HS-5 (cell line): Measurements from ENCODE around the gene SCLT1.
"Not testable (repeated sequence)": the region's sequence is repeated elsewhere in the genome, so short reads cannot be mapped to it uniquely, and the experiment has no call there.

Experiments
- DNase-seq: peaks from one replicate; pipeline ENCODE4 v3.0.0-alpha.2; 2012; ENCODE audit warnings: low read depth

SCLT1 gene

GRCh38 chr4:129093191-129093920 is at the start of gene SCLT1:
SCLT1 (minus strand) TSS chr4:129093539; CDS start chr4:129093103, 436 bp downstream.
- DNase-seq, result peak; percentile 91

GRCh38 chr4:129140521-129140920 is 47.2 kb upstream of the SCLT1 start:
- no peak for DNase-seq

GRCh38 chr4:129138810-129139496 is 45.6 kb upstream of the SCLT1 start:
- DNase-seq, result no peak

GRCh38 chr4:129136433-129136832 is 43.1 kb upstream of the SCLT1 start:
- DNase-seq, result no peak

- no peak for DNase-seq
These were observed 38.0 kb upstream of the SCLT1 start for GRCh38 chr4:129131343-129131742.

- DNase-seq, result no peak
These were observed 35.8 kb upstream of the SCLT1 start for GRCh38 chr4:129129143-129129542.

GRCh38 chr4:129126614-129127013 is 33.3 kb upstream of the SCLT1 start:
- DNase-seq, result not testable (repeated sequence)

- no peak for DNase-seq
These were observed 24.4 kb upstream of the SCLT1 start for GRCh38 chr4:129117705-129118104.

GRCh38 chr4:129113919-129114318 is 20.6 kb upstream of the SCLT1 start:
- no peak for DNase-seq

GRCh38 chr4:129113434-129113833 is 20.1 kb upstream of the SCLT1 start:
- DNase-seq, result no peak

- DNase-seq, result no peak
These were observed 18.6 kb upstream of the SCLT1 start for GRCh38 chr4:129111919-129112318.

- DNase-seq, result no peak
These were observed 17.6 kb upstream of the SCLT1 start for GRCh38 chr4:129110931-129111330.

GRCh38 chr4:129109965-129110824 is 16.9 kb upstream of the SCLT1 start:
- DNase-seq, result no peak

GRCh38 chr4:129098531-129099001 is 5.2 kb upstream of the SCLT1 start:
- DNase-seq, result no peak

GRCh38 chr4:129095811-129096454 is 2.6 kb upstream of the SCLT1 start, which contains the start of gene C4orf33:
C4orf33 (plus strand) TSS chr4:129096152; CDS start chr4:129102611, 6,459 bp downstream.
- DNase-seq, result peak; percentile 41

- no peak for DNase-seq
These were observed 1.0 kb upstream of the SCLT1 start for GRCh38 chr4:129094347-129094746.

GRCh38 chr4:129092631-129093190 is 628 bp downstream of the SCLT1 start:
- no peak for DNase-seq

GRCh38 chr4:129087516-129087915 is 5.8 kb downstream of the SCLT1 start:
- no peak for DNase-seq

GRCh38 chr4:129085472-129085871 is 7.9 kb downstream of the SCLT1 start:
- no peak for DNase-seq

GRCh38 chr4:129082302-129082701 is 11.0 kb downstream of the SCLT1 start:
- DNase-seq, result no peak

- no peak for DNase-seq
These were observed 13.2 kb downstream of the SCLT1 start for GRCh38 chr4:129080129-129080528.

GRCh38 chr4:129077326-129077725 is 16.0 kb downstream of the SCLT1 start:
- no peak for DNase-seq
